Liver (tissue), 9 donors: ENCODE data around the gene RCOR3. TPM values are rescaled to one million over a fixed set of nuclear protein-coding genes. Genes with fewer than 3 reads are reported as not detected.

ENCODE experiments used
- DNase-seq: peaks from one replicate; pipeline ENCODE4 v3.0.0-alpha.2; 2017; ENCODE audit warnings: low spot score
- H3K27ac ChIP-seq, 2 donors: one replicate each; pipeline ENCODE4 v1.7.0; 2013; ENCODE audit warnings: inconsistent platforms in 2 of 2, low read length in 2 of 2, control low read depth in 1 of 2, low read depth in 1 of 2, mild to moderate bottlenecking in 1 of 2
- H3K27me3 ChIP-seq, 4 donors: one replicate each; pipeline versions ENCODE4 v1.6.1 to v1.7.0; 2013; ENCODE audit warnings: low read length in 3 of 4, inconsistent platforms in 1 of 4, mild to moderate bottlenecking in 1 of 4, moderate library complexity in 1 of 4; ENCODE audit not compliant: control insufficient read depth in 4 of 4, insufficient read depth in 4 of 4
- H3K36me3 ChIP-seq, 4 donors: one replicate each; pipeline versions ENCODE4 v1.6.1 to v1.7.0; 2013; ENCODE audit warnings: low read length in 3 of 4, mild to moderate bottlenecking in 3 of 4, low read depth in 1 of 4, moderate library complexity in 1 of 4; ENCODE audit not compliant: control insufficient read depth in 4 of 4, insufficient read depth in 3 of 4
- H3K4me1 ChIP-seq, 4 donors: one replicate each; pipeline versions ENCODE4 v1.6.1 to v1.7.0; 2013; ENCODE audit warnings: low read length in 3 of 4, mild to moderate bottlenecking in 3 of 4, moderate library complexity in 1 of 4; ENCODE audit not compliant: control insufficient read depth in 4 of 4, insufficient read depth in 4 of 4
- H3K4me3 ChIP-seq, 3 donors: one replicate each; pipeline versions ENCODE4 v1.6.1 to v1.7.0; 2013; ENCODE audit warnings: low read length in 3 of 3, control low read depth in 1 of 3, low read depth in 1 of 3, mild to moderate bottlenecking in 1 of 3
- H3K9ac ChIP-seq, 2 donors: one replicate each; pipeline ENCODE4 v1.7.0; 2013; ENCODE audit warnings: low read length in 2 of 2, mild to moderate bottlenecking in 2 of 2, moderate library complexity in 2 of 2, control low read depth in 1 of 2, low read depth in 1 of 2
- H3K9me3 ChIP-seq, 4 donors: one replicate each; pipeline versions ENCODE4 v1.6.1 to v1.7.0; 2013; ENCODE audit warnings: low read length in 3 of 4; ENCODE audit not compliant: control insufficient read depth in 4 of 4
- ATF3 ChIP-seq: IDR thresholded peaks from 2 replicates; pipeline ENCODE4 v1.6.1; 2016; ENCODE audit warnings: antibody characterized with exemption
- CTCF ChIP-seq: fragments of 150-350 bp; IDR thresholded peaks from 2 replicates; pipeline ENCODE4 v1.5.1; 2017; ENCODE audit warnings: improper control_type of control experiment, low read depth, low read length; ENCODE audit not compliant: missing input control
- FOXA1 ChIP-seq: IDR thresholded peaks from 2 replicates; pipeline ENCODE4 v1.6.1; 2016; ENCODE audit warnings: antibody characterized with exemption
- FOXA2 ChIP-seq: IDR thresholded peaks from 2 replicates; pipeline ENCODE4 v1.6.1; 2016; ENCODE audit warnings: antibody characterized with exemption
- HNF4G ChIP-seq: IDR thresholded peaks from 2 replicates; pipeline ENCODE4 v1.6.1; 2016; ENCODE audit warnings: antibody characterized with exemption
- MAX ChIP-seq: IDR thresholded peaks from 2 replicates; pipeline ENCODE4 v1.6.1; 2016; ENCODE audit warnings: antibody characterized with exemption
- NR2F2 ChIP-seq: IDR thresholded peaks from 2 replicates; pipeline ENCODE4 v1.6.1; 2016; ENCODE audit warnings: antibody characterized with exemption
- RAD21 ChIP-seq, 2 donors: IDR thresholded peaks; 2 replicates each; pipeline ENCODE4 v1.6.1; 2016; ENCODE audit warnings: antibody characterized with exemption in 2 of 2, mild to moderate bottlenecking in 2 of 2
- REST ChIP-seq: IDR thresholded peaks from 2 replicates; pipeline ENCODE4 v1.6.1; 2016; ENCODE audit warnings: antibody characterized with exemption, mild to moderate bottlenecking
- RXRA ChIP-seq, 2 donors: IDR thresholded peaks; 2 replicates each; pipeline ENCODE4 v1.6.1; 2017 to 2018; ENCODE audit warnings: antibody characterized with exemption in 2 of 2, mild to moderate bottlenecking in 1 of 2
- SP1 ChIP-seq: IDR thresholded peaks from 2 replicates; pipeline ENCODE4 v1.6.1; 2018; ENCODE audit warnings: antibody characterized with exemption, mild to moderate bottlenecking
- ZBTB33 ChIP-seq: IDR thresholded peaks from 2 replicates; pipeline ENCODE4 v1.6.1; 2016; ENCODE audit warnings: antibody characterized with exemption
- WGBS: extraction: QIAGEN DNeasy Blood & Tissue Kit; methylation state at CpG from one replicate; pipeline ENCODE4 v1.1.7; 2013; 5-methylcytosine and 5-hydroxymethylcytosine counted together
- polyA plus RNA-seq, 2 donors: library from polyadenylated mRNA; stranded (reverse) in 1 of 2; unstranded in 1 of 2; fragments of 200-250 nt in 1 of 2; fragments of >200 nt in 1 of 2; fragmentation: Nextera tagmentation in 1 of 2; extraction: Ambion mirVana in 1 of 2; gene quantifications; one replicate each; pipeline versions ENCODE4 v1.2.1 to v1.2.3, GENCODE V29; 2013 to 2015
- total RNA-seq, 2 donors: library from RNA; depleted of rRNA; stranded (reverse); fragments of >200 nt; gene quantifications; one replicate each; pipeline ENCODE4 v1.2.3, GENCODE V29; 2014
- donor health status: healthy.
- donor health status: healthy.
- donor health status: healthy.
- donor health status: healthy.
- donor health status: healthy.

The RCOR3 gene
- total and polyA plus RNA-seq, 4 donors: 7.8 to 20.2 (median 13.4) TPM

- Histone ChIP-seq H3K36me3 (no peaks in the 10 kb centered on the region), H3K9me3 (no peaks in the 10 kb centered on the region), H3K27me3 (no peaks in the 10 kb centered on the region), H3K9ac (no peak overlapping the region), H3K4me1 (no peaks in the 10 kb centered on the region), H3K27ac (no peak overlapping the region), H3K4me3 (no peak overlapping the region)
- no peak for TF ChIP-seq CTCF
- no peak for TF ChIP-seq SP1
- no peak for TF ChIP-seq MAX
- TF ChIP-seq NR2F2: no peak
- no peak for TF ChIP-seq ATF3
- no peak for TF ChIP-seq ZBTB33
- no peak for TF ChIP-seq RXRA (IDR thresholded peaks at IDR 0.05)
- TF ChIP-seq HNF4G: no peak
- no peak for TF ChIP-seq REST
- TF ChIP-seq FOXA2: no peak
- TF ChIP-seq FOXA1: no peak
- DNase-seq: no peak
- 93% methylated on average over 10 of the region's 10 CpGs for WGBS
Measured at GRCh38 chr1:211340622-211341507, 81.7 kb downstream of the RCOR3 start.

GRCh38 chr1:211341999-211342398, 82.8 kb downstream of the RCOR3 start:
- no peak overlapping the region for H3K27ac ChIP-seq
- 95% methylated on average over 1 of the region's 1 CpG for WGBS
- no peaks in the 10 kb centered on the region for H3K36me3 ChIP-seq
- no peak overlapping the region for H3K9ac ChIP-seq
- H3K9me3 ChIP-seq: no peaks in the 10 kb centered on the region
- no peaks in the 10 kb centered on the region for H3K4me1 ChIP-seq
- DNase-seq: no peak
- H3K27me3 ChIP-seq: no peaks in the 10 kb centered on the region
- no peak overlapping the region for H3K4me3 ChIP-seq
- no peak for TF ChIP-seq REST
- TF ChIP-seq NR2F2: no peak
- no peak for TF ChIP-seq CTCF
- TF ChIP-seq MAX: no peak
- no peak for TF ChIP-seq RAD21 (IDR thresholded peaks at IDR 0.05)
- TF ChIP-seq FOXA1: no peak
- TF ChIP-seq RXRA (IDR thresholded peaks at IDR 0.05): no peak
- no peak for TF ChIP-seq HNF4G
- TF ChIP-seq ZBTB33: no peak
